IPS-18c (cell line): ENCODE results near the gene TEX50.
"Not testable (repeated sequence)": the region's sequence is repeated elsewhere in the genome, so short reads cannot be mapped to it uniquely, and the experiment has no call there.

Source experiments
- H3K4me3 ChIP-seq: 2 replicates; pipeline ENCODE4 v1.7.0; 2013; ENCODE audit warnings: low read depth, mild to moderate bottlenecking, low read length, moderate library complexity; ENCODE audit not compliant: insufficient read depth
- H3K9me3 ChIP-seq: one replicate; pipeline ENCODE4 v1.6.1; 2013; ENCODE audit warnings: mild to moderate bottlenecking, low read length, moderate library complexity; ENCODE audit not compliant: control insufficient read depth, insufficient read depth

Gene TEX50

GRCh38 chr1:173648880-173649605, 13.9 kb downstream of the TEX50 start:
- no peaks in the 10 kb centered on the region for H3K9me3 ChIP-seq
- H3K4me3 ChIP-seq = no peak overlapping the region

- H3K9me3 ChIP-seq = peaks cover 3% of the 10 kb centered on the region
- H3K4me3 ChIP-seq = no peak overlapping the region
Measured at GRCh38 chr1:173660306-173660705, 25.2 kb downstream of the TEX50 start.

- Histone ChIP-seq H3K9me3 (no peaks in the 10 kb centered on the region), H3K4me3 (no peak overlapping the region)
Measured at GRCh38 chr1:173661271-173661670, 26.1 kb downstream of the TEX50 start.

DNA sequence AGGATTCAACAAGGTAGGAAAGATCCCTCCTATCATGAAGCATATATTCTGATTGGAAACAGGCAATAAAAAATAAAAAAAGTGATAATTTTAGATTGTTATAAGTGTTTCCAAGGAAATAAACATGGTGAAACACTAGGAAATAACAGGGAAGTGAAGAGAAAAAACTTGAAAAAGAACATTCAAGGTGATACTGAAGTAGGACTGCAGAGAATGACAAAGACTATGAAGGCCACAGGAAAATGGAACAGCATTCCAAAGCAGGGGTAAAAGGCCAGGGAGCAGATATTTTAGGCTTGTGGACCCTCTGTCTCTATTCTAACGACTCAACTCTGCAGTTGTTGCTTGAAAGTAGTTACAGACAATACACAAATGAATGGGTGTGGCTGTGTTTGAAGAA, 26.6 kb downstream of the TEX50 start:
- Histone ChIP-seq H3K9me3 (no peaks in the 10 kb centered on the region), H3K4me3 (no peak overlapping the region)

DNA sequence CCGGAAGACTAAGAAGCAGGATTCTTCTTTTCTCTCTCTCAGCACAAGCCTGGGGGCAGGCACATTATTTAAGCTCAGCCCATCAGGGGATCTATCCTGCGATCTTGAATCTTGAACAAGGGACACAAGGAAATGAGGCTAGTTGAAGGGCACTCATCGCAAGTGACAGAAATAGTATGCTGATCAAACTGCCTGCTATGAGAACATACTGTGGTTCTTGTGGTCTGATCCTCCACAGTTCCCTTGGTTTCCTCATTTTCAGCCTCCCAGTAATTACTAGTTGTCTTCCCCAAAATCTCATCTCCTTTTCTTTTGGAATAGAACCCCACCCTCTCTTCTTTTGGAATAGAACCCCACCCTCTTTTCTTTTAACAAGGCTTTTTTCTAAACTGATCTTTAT, 28.0 kb downstream of the TEX50 start:
- Histone ChIP-seq H3K4me3 (no peak overlapping the region), H3K9me3 (no peaks in the 10 kb centered on the region)

- H3K9me3 ChIP-seq = no peaks in the 10 kb centered on the region
- no peak overlapping the region for H3K4me3 ChIP-seq
Measured at GRCh38 chr1:173666646-173667045, 31.5 kb downstream of the TEX50 start.

GRCh38 chr1:173669491-173669941, 34.4 kb downstream of the TEX50 start, which contains the start of gene ANKRD45:
ANKRD45 (minus strand) TSS chr1:173669851; CDS start chr1:173659418, 10,433 bp downstream.
- peak within 1 kb of the TSS; percentile 66 for H3K4me3 ChIP-seq
- no peaks in the 10 kb centered on the region for H3K9me3 ChIP-seq

- H3K9me3 ChIP-seq, H3K4me3 ChIP-seq: not testable (repeated sequence)
Measured at GRCh38 chr1:173674496-173674895, 39.4 kb downstream of the TEX50 start.

- not testable (repeated sequence) for H3K9me3 ChIP-seq, H3K4me3 ChIP-seq
Measured at GRCh38 chr1:173680152-173680551, 45.0 kb downstream of the TEX50 start.

DNA sequence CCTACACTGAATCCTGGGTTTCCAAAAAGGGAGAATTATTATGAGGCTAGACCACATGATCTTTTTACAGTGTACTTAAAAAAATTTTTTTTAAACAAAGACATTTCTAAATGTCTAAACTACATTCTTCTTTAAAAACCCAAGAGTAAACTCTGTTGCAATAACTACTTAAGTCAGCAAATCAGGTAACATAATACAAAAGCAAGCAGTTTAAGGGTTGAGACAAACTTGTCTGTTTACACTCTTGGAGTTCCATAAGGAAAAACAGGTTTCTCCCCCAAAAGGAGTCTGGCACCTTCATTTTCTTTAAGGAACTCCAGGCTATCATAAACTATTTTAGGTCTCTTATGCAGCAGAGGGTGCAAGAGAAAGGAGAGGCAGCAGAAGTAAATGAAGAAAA, 47.0 kb downstream of the TEX50 start:
- H3K9me3 ChIP-seq = peaks cover 4% of the 10 kb centered on the region
- no peak overlapping the region for H3K4me3 ChIP-seq

- not testable (repeated sequence) for H3K9me3 ChIP-seq, H3K4me3 ChIP-seq
Measured at GRCh38 chr1:173683838-173684237, 48.7 kb downstream of the TEX50 start.

- not testable (repeated sequence) for H3K4me3 ChIP-seq, H3K9me3 ChIP-seq
Measured at GRCh38 chr1:173685121-173685520, 50.0 kb downstream of the TEX50 start.
